Measurements from ENCODE around the gene COX7C.

DNA sequence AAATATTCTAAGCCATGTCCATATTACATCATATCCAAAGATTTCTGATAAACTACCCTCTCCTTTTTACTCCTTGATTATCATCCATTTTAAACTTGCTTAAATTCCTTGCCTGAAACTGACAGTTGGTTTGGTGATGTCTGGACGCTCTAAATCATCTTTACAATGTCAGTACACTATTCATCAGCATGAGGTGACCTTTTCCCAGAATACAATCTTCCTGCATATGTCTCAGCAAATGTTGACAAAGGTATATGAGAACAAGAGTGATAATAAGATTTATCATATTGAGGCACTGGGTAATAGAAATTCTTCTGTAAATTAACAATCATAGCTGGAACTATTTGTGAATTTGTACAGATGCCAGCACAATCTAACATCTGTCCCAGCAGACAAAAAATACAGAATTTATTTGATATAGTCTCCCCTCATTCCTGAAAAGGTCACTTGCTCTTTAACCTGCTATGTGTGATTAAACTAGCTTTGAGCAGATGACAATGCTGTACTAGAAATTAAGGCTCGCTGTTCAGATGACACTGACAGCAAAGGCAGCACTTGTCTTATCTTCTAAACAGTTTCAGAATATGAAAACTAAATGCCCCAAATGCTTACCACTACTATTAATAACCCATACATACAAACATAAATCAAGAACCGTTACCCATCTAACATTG lies 32.2 kb downstream of the COX7C start:
- TF ChIP-seq, protein P1, sequence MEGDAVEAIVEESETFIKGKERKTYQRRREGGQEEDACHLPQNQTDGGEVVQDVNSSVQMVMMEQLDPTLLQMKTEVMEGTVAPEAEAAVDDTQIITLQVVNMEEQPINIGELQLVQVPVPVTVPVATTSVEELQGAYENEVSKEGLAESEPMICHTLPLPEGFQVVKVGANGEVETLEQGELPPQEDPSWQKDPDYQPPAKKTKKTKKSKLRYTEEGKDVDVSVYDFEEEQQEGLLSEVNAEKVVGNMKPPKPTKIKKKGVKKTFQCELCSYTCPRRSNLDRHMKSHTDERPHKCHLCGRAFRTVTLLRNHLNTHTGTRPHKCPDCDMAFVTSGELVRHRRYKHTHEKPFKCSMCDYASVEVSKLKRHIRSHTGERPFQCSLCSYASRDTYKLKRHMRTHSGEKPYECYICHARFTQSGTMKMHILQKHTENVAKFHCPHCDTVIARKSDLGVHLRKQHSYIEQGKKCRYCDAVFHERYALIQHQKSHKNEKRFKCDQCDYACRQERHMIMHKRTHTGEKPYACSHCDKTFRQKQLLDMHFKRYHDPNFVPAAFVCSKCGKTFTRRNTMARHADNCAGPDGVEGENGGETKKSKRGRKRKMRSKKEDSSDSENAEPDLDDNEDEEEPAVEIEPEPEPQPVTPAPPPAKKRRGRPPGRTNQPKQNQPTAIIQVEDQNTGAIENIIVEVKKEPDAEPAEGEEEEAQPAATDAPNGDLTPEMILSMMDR (IDR thresholded peaks at IDR 0.05): no peak
- TF ChIP-seq POLR2A (IDR thresholded peaks at IDR 0.05): no peak

Data from vagina (tissue), 2 donors.